IPS-18a (cell line): ENCODE data around the gene RELL1.
"Not testable (repeated sequence)": the region's sequence is repeated elsewhere in the genome, so short reads cannot be mapped to it uniquely, and the experiment has no call there.

Source experiments
- H3K27ac ChIP-seq: one replicate; pipeline ENCODE4 v1.5.1; 2013; ENCODE audit warnings: low read length
- H3K27me3 ChIP-seq: one replicate; pipeline ENCODE4 v1.6.1; 2013; ENCODE audit warnings: mild to moderate bottlenecking, low read length; ENCODE audit not compliant: control insufficient read depth, insufficient read depth
- H3K36me3 ChIP-seq: one replicate; pipeline ENCODE4 v1.6.1; 2013; ENCODE audit warnings: low read depth, low read length; ENCODE audit not compliant: control insufficient read depth
- H3K4me1 ChIP-seq: one replicate; pipeline ENCODE4 v1.6.1; 2013; ENCODE audit warnings: low read depth, low read length; ENCODE audit not compliant: control insufficient read depth
- H3K4me3 ChIP-seq: one replicate; pipeline ENCODE4 v1.5.1; 2013; ENCODE audit warnings: low read length
- H3K9ac ChIP-seq: one replicate; pipeline ENCODE4 v1.6.1; 2013; ENCODE audit warnings: mild to moderate bottlenecking, low read length, moderate library complexity
- H3K9me3 ChIP-seq: one replicate; pipeline ENCODE4 v1.6.1; 2013; ENCODE audit warnings: low read depth, low read length; ENCODE audit not compliant: control insufficient read depth

Gene RELL1

GRCh38 chr4:37675587-37676290 lies 10.4 kb downstream of the RELL1 start:
- Histone ChIP-seq H3K9me3 (no peaks in the 10 kb centered on the region), H3K9ac (no peak overlapping the region), H3K27me3 (no peaks in the 10 kb centered on the region), H3K4me3 (no peak overlapping the region), H3K36me3 (no peaks in the 10 kb centered on the region), H3K27ac (no peak overlapping the region), H3K4me1 (no peaks in the 10 kb centered on the region)

GRCh38 chr4:37674439-37674838 lies 11.7 kb downstream of the RELL1 start:
- Histone ChIP-seq H3K36me3 (no peaks in the 10 kb centered on the region), H3K9ac (no peak overlapping the region), H3K4me3 (no peak overlapping the region), H3K4me1 (no peaks in the 10 kb centered on the region), H3K27me3 (no peaks in the 10 kb centered on the region), H3K27ac (no peak overlapping the region), H3K9me3 (no peaks in the 10 kb centered on the region)

- Histone ChIP-seq H3K27me3 (no peaks in the 10 kb centered on the region), H3K27ac (no peak overlapping the region), H3K9ac (no peak overlapping the region), H3K36me3 (no peaks in the 10 kb centered on the region), H3K4me3 (no peak overlapping the region), H3K9me3 (no peaks in the 10 kb centered on the region), H3K4me1 (no peaks in the 10 kb centered on the region)
These were observed 12.5 kb downstream of the RELL1 start for GRCh38 chr4:37673538-37674192.

GRCh38 chr4:37671072-37671471 lies 15.1 kb downstream of the RELL1 start:
- Histone ChIP-seq H3K4me3 (no peak overlapping the region), H3K36me3 (no peaks in the 10 kb centered on the region), H3K9me3 (no peaks in the 10 kb centered on the region), H3K27ac (no peak overlapping the region), H3K27me3 (no peaks in the 10 kb centered on the region), H3K9ac (no peak overlapping the region), H3K4me1 (peaks cover 4% of the 10 kb centered on the region)

GRCh38 chr4:37670249-37670648 lies 15.9 kb downstream of the RELL1 start:
- H3K36me3 ChIP-seq, result no peaks in the 10 kb centered on the region

GRCh38 chr4:37669124-37669523 lies 17.1 kb downstream of the RELL1 start:
- not testable (repeated sequence) for H3K9me3 ChIP-seq, H3K9ac ChIP-seq, H3K36me3 ChIP-seq, H3K27ac ChIP-seq, H3K27me3 ChIP-seq, H3K4me3 ChIP-seq
- peaks cover 19% of the 10 kb centered on the region for H3K4me1 ChIP-seq

More at GRCh38 chr4:37670249-37670648, 15.9 kb downstream of the RELL1 start:
- H3K4me1 ChIP-seq, result peaks cover 9% of the 10 kb centered on the region
- no peaks in the 10 kb centered on the region for H3K9me3 ChIP-seq
- no peaks in the 10 kb centered on the region for H3K27me3 ChIP-seq
- no peak overlapping the region for H3K27ac ChIP-seq
- H3K4me3 ChIP-seq, result no peak overlapping the region
- H3K9ac ChIP-seq, result no peak overlapping the region

GRCh38 chr4:37667197-37668100 lies 18.7 kb downstream of the RELL1 start:
- H3K9ac ChIP-seq, result no peak overlapping the region
- H3K4me1 ChIP-seq, result peaks cover 28% of the 10 kb centered on the region
- no peaks in the 10 kb centered on the region for H3K27me3 ChIP-seq
- no peak overlapping the region for H3K4me3 ChIP-seq
- no peaks in the 10 kb centered on the region for H3K36me3 ChIP-seq
- H3K9me3 ChIP-seq, result no peaks in the 10 kb centered on the region
- no peak overlapping the region for H3K27ac ChIP-seq

GRCh38 chr4:37666625-37667071 lies 19.5 kb downstream of the RELL1 start:
- Histone ChIP-seq H3K27ac (no peak overlapping the region), H3K9me3 (no peaks in the 10 kb centered on the region), H3K9ac (no peak overlapping the region), H3K36me3 (no peaks in the 10 kb centered on the region), H3K4me1 (peaks cover 36% of the 10 kb centered on the region), H3K4me3 (no peak overlapping the region), H3K27me3 (no peaks in the 10 kb centered on the region)

- Histone ChIP-seq H3K4me1 (peaks cover 37% of the 10 kb centered on the region), H3K27ac (no peak overlapping the region), H3K27me3 (no peaks in the 10 kb centered on the region), H3K36me3 (no peaks in the 10 kb centered on the region), H3K9ac (no peak overlapping the region), H3K4me3 (no peak overlapping the region), H3K9me3 (no peaks in the 10 kb centered on the region)
These were observed 20.5 kb downstream of the RELL1 start for GRCh38 chr4:37665333-37666320.

GRCh38 chr4:37664696-37665095 lies 21.5 kb downstream of the RELL1 start:
- no peaks in the 10 kb centered on the region for H3K36me3 ChIP-seq
- H3K4me3 ChIP-seq, result no peak overlapping the region
- no peak overlapping the region for H3K9ac ChIP-seq
- H3K27me3 ChIP-seq, result no peaks in the 10 kb centered on the region
- H3K9me3 ChIP-seq, result no peaks in the 10 kb centered on the region
- H3K4me1 ChIP-seq, result peaks cover 37% of the 10 kb centered on the region
- H3K27ac ChIP-seq, result no peak overlapping the region
